Right cardiac atrium (tissue), 5 donors: ENCODE results near the gene CDH22. TPM values are rescaled to one million over a fixed set of nuclear protein-coding genes. Genes with fewer than 3 reads are reported as not detected.
A peak's percentile ranks its signal among the peaks of the same experiment; 100 is the strongest.

Source experiments
- ATAC-seq, 2 donors: fragments of 200-7000 bp; cut with Tn5 transposase; one replicate each; pipeline versions ENCODE4 v1.8.0 to v1.9.1; 2020; ENCODE audit warnings: moderate library complexity in 2 of 2, mild to moderate bottlenecking in 1 of 2
- DNase-seq, 3 donors: peaks; one replicate each; pipeline ENCODE4 v3.0.0-alpha.2; 2020
- H3K27ac ChIP-seq: one replicate; pipeline ENCODE4 v1.5.1; 2013; ENCODE audit warnings: mild to moderate bottlenecking, low read length, control low read depth, moderate library complexity
- H3K27me3 ChIP-seq: one replicate; pipeline ENCODE4 v1.6.1; 2013; ENCODE audit not compliant: control insufficient read depth, insufficient read depth
- H3K4me1 ChIP-seq: one replicate; pipeline ENCODE4 v1.6.1; 2013; ENCODE audit warnings: low read length; ENCODE audit not compliant: control insufficient read depth, insufficient read depth
- H3K4me3 ChIP-seq: one replicate; pipeline ENCODE4 v1.5.1; 2013; ENCODE audit warnings: low read length, control low read depth
- H3K9me3 ChIP-seq: one replicate; pipeline ENCODE4 v1.6.1; 2013; ENCODE audit warnings: low read length; ENCODE audit not compliant: control insufficient read depth
- WGBS: extraction: QIAGEN DNeasy Blood & Tissue Kit; methylation state at CpG from one replicate; pipeline ENCODE4 v1.1.7; 2013; 5-methylcytosine and 5-hydroxymethylcytosine counted together
- intact Hi-C, 4 donors: fragments of 100-400 bp; cut with DNase I; formaldehyde crosslinking; loops; one replicate each; pipeline versions ENCODE4 v1.11.0 to v1.14.0; 2022 to 2023
- polyA plus RNA-seq: library from polyadenylated mRNA; stranded (reverse); fragments of 200-250 nt; gene quantifications from one replicate; pipeline ENCODE4 v1.2.3, GENCODE V29; 2013
- total RNA-seq, 4 donors: library from RNA; stranded (reverse); fragmentation: NEBNext Ultra II Directional; extraction: Animal tissue kit (Norgen Biotek cat#: 25700); gene quantifications; one replicate each; pipeline ENCODE4 v1.2.1, GENCODE V29; 2021
- donor health status: healthy with polysubstance abuse.
- donor health status: DM: no; HTN: yes; CAD: no.
- donor health status: DM: no; HTN: no; CAD: no.
- donor health status: DM: no; HTN: yes; CAD: no; lungs with severe emphysema.
- donor health status: DM: yes; HTN: yes; CAD: no.

CDH22 gene
- total and polyA plus RNA-seq, 5 donors, result 1.6 to 7.0 (median 4.0) TPM

DNA sequence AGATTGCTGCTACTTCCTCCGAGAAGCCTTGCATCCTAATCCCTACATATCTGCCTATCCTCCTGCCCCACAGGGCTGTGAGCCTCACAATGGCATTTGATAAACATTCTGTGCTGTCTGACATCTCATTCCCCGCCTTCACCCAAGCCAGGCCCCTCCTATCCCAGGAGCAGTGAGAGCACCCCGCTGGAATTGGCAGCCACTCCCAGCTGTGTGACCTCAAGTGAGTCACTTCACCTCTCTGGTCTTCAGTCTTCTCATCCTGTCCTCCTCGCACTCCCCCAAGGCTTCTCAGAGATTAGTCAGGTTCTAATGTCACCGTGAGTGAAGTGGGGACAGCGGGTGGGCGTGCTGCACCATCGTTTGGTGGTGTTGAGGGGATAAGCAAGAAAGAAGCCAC is 81.7 kb downstream of the CDH22 start:
- DNase-seq (no peak), ATAC-seq (no peak)
- H3K27ac ChIP-seq, result no peak overlapping the region
- intact Hi-C loops, result loop anchor here in 1 of 4 donors (10.0 kb wide), 1 partner anchor 78 kb away; the partner anchor contains the start of gene CDH22
- peaks cover 5% of the 10 kb centered on the region for H3K4me1 ChIP-seq
- WGBS, result 37% methylated on average over 8 of the region's 8 CpGs
- no peaks in the 10 kb centered on the region for H3K9me3 ChIP-seq
- no peaks in the 10 kb centered on the region for H3K27me3 ChIP-seq
- no peak overlapping the region for H3K4me3 ChIP-seq

DNA sequence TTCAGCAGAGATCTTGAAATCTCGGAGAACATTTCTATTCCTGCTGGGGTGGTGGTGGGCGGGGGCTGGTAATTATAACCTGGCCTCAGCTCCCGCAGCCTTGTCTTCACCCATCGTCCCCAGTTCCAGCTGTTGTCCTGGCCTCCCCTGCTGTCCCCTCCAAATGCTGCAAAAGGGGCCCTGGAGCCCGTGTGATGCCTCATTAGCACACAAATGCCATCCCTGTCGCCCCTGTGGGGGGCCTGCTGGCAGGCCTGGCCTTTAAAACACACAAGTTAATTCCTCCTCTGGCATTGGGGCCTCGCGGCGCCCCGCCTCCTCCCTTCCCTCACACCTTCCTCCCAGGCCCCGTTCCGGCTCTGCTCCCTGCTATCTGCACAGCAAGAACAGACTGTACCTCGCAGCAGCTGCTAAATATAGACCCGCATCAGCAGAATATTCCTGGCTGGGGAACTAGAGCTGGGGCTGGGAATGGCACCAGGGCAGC is 85.7 kb downstream of the CDH22 start:
- Histone ChIP-seq H3K9me3 (no peaks in the 10 kb centered on the region), H3K27ac (peak overlapping the region; percentile 98), H3K4me1 (peaks cover 5% of the 10 kb centered on the region), H3K27me3 (no peaks in the 10 kb centered on the region), H3K4me3 (no peak overlapping the region)
- WGBS, result 16% methylated on average over 14 of the region's 14 CpGs
- DNase-seq (peak; percentile 68 to 89 (median 86)), ATAC-seq (peak; percentile 88 to 91)
- intact Hi-C loops, result loop anchor here in 1 of 4 donors (10.0 kb wide), 1 partner anchor 82 kb away; the partner anchor contains the start of gene CDH22

DNA sequence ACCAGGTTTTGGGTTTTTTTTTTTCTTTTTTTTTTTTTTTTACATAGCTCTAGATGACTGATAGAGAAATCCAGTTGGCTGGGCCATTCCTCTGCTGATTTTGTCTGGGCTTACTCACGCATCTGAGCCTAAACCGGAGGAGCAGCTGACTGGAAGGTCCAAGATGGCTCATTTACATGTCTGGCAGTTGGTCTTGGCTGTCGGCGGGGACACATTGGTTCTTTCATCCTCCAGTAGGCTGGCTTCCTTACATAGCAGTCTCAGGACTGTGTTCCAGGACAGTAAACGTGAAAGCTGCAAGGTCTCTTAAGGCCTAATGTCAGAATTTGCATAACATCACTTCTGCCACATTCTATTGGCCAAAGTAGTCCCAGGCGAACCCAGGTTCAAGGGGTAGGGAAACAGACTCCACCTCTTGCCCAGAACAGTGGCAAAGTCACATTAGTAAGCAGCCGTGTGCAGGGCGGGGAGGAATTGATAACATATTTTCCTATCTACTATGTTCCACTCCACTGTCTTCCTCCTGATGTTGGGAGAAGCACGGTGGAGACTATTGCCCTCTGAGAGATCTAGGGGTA is 87.0 kb downstream of the CDH22 start:
- peaks cover 8% of the 10 kb centered on the region for H3K4me1 ChIP-seq
- intact Hi-C loops, result loop anchor here in 1 of 4 donors (10.0 kb wide), 1 partner anchor 83 kb away; the partner anchor contains the start of gene CDH22
- H3K27me3 ChIP-seq, result no peaks in the 10 kb centered on the region
- 69% methylated on average over 9 of the region's 9 CpGs for WGBS
- peak overlapping the region; percentile 70 for H3K27ac ChIP-seq
- H3K4me3 ChIP-seq, result no peak overlapping the region
- ATAC-seq (no peak), DNase-seq (no peak)
- H3K9me3 ChIP-seq, result no peaks in the 10 kb centered on the region

DNA sequence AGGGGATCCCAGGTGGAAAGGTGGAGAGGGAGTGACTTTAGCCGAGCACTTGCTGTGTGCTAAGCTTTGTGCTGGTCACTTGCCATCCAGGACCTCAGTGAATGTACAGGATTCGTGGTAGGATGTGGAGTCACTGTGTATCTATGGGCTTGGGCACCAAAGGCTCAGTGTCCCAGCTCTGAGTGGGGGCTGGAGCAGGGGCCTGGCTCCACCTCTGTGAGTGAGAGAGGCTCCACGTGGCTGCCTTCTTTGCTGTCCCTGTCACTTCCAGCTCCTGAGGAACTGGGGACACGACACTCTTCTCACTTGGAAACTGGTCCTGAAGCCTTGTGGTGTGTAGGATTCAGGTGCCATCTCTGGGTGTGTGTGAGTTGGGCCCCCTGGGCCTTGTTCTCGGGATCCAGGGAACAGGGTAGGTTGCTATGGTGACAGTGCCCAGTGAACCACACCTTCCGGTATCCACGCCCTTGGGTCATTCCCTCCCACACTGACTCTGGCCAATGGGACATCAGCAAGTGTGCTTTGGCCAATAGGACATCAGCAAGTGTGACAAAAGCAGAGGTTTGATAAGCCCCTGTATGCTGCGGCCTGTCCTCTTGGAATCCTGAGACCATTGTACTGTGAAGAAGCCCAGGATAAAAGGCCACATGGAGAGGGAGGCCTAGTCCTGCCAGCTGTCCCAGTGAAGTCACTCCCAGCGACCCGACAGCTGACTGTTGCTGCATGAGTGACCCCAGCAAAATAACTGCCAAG is 87.7 kb downstream of the CDH22 start:
- intact Hi-C loops, result loop anchor here in 1 of 4 donors (10.0 kb wide), 1 partner anchor 84 kb away; the partner anchor contains the start of gene CDH22
- DNase-seq, result peak in 1 of 3 donors; percentile 49
- Histone ChIP-seq H3K27me3 (no peaks in the 10 kb centered on the region), H3K9me3 (no peaks in the 10 kb centered on the region), H3K27ac (peak overlapping the region; percentile 66), H3K4me3 (no peak overlapping the region), H3K4me1 (peaks cover 9% of the 10 kb centered on the region)
- ATAC-seq, result peak; percentile 34 to 59
- 54% methylated on average over 10 of the region's 10 CpGs for WGBS

DNA sequence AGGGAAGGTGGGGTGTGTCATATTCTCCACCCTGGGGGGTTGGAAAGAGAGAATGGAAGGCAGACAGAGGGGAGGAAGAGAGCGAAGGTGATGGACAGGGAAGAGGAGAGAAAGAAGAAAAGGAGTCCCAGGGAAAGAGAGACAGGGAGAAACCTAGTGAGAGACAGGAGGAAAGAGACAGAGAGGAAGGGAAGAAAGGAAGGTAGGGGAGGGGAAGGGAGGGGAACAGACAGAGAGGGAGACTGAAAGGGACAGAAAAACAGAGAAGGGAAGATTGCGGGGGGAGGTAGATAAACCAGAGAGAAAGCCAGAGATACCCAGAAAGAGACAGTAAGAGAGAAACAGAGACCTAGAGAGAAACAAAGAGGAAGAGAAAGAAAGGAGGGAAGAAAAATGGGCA is 88.4 kb downstream of the CDH22 start:
- H3K9me3 ChIP-seq, result no peaks in the 10 kb centered on the region
- ATAC-seq, result no peak
- no peak for DNase-seq
- no peaks in the 10 kb centered on the region for H3K27me3 ChIP-seq
- 74% methylated on average over 2 of the region's 2 CpGs for WGBS
- no peak overlapping the region for H3K27ac ChIP-seq
- peaks cover 9% of the 10 kb centered on the region for H3K4me1 ChIP-seq
- no peak overlapping the region for H3K4me3 ChIP-seq
- intact Hi-C loops, result loop anchor here in 1 of 4 donors (10.0 kb wide), 1 partner anchor 85 kb away; the partner anchor contains the start of gene CDH22

DNA sequence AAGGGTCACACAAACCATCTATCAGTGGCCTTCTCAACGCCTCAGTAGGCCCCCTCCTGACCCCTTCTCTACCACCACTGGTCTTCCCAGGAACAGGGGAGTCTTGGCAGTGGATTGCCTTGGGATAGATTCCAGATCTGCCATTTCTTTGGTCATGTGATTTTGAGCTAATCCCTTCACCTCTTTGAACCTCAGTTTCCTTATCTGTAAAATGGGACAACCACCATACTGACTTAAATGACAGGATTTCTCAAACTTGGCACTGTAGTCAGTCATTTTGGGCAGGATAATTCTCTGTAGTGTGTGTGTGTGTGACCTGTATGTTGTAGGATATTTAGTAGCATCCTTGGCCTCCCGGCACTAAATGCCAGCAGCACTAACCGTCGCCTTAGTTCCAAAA is 89.1 kb downstream of the CDH22 start:
- no peak for DNase-seq
- no peaks in the 10 kb centered on the region for H3K9me3 ChIP-seq
- peaks cover 9% of the 10 kb centered on the region for H3K4me1 ChIP-seq
- no peak overlapping the region for H3K27ac ChIP-seq
- H3K27me3 ChIP-seq, result no peaks in the 10 kb centered on the region
- no peak overlapping the region for H3K4me3 ChIP-seq
- no peak for ATAC-seq
- WGBS, result 89% methylated on average over 4 of the region's 4 CpGs
- intact Hi-C loops, result no loop called here

DNA sequence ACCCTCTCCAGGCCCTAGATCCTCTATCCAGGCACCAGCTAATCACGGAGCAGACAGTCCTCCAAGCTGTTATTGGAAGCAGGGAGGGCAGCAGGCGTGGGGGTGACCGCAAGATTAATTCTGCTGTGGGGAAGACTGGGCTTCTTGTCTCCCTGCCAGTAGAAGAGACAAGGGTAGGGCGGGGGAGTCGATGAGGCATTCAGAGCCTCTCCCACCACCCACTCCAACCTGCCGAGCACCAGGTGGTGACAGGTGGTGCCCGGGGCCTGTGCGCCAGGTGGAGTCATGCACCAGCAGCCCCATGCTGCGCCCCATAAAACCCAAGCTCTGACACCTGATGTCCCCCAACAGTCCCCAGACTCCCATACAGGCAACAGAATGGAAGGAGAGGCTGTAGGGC is 89.6 kb downstream of the CDH22 start:
- ATAC-seq, result no peak
- Histone ChIP-seq H3K27ac (no peak overlapping the region), H3K4me1 (peaks cover 9% of the 10 kb centered on the region), H3K4me3 (no peak overlapping the region), H3K9me3 (no peaks in the 10 kb centered on the region), H3K27me3 (no peaks in the 10 kb centered on the region)
- intact Hi-C loops, result no loop called here
- DNase-seq, result peak in 1 of 3 donors; percentile 9
- 62% methylated on average over 9 of the region's 9 CpGs for WGBS

DNA sequence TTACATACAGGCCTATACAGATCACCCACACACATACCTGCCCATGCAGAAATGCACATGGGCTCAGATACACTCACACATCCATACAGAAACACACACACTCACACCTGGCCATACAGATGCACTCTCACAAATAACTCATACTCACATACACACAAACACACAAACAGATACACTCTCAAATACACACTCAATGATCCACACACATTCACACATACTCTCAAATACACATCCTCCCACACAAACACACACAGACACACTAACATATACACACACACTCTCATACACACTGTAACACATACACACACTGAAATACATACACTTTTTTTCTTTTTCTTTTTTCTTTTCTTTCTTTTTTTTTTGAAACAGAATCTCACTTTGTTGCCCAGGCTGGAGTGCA is 90.7 kb downstream of the CDH22 start:
- intact Hi-C loops, result no loop called here
- ATAC-seq (no peak), DNase-seq (no peak)
- Histone ChIP-seq H3K27ac (no peak overlapping the region), H3K4me3 (no peak overlapping the region), H3K4me1 (peaks cover 6% of the 10 kb centered on the region), H3K9me3 (no peaks in the 10 kb centered on the region), H3K27me3 (no peaks in the 10 kb centered on the region)

DNA sequence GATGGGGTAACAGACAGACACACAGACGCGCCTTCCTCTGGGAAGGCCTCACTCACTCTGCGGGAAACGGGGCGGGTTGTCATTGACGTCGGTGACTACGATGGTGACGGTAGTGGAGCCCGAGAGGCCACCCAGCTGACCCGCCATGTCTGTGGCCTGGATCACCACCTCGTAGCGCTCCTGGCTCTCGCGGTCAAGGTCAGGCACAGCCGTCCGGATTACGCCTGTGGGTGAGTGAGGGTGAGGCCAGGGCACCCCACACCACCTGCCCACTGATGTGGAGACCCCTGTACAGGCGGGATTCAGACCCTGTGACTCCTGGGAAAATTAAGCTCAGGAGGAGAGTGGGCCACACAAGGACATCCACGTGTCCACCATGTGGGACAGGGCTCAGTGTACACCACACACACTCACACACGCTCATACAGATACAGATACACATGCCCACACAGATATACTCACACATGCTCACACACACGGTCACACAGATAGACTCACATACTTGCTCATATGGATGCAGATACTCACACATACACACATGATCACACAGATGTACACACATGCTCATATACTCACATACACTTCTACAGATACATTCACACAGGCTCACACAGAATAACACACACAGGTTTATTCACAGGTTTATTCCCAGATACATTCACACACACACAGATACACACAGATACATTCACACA is 91.4 kb downstream of the CDH22 start:
- H3K27ac ChIP-seq, result no peak overlapping the region

DNA sequence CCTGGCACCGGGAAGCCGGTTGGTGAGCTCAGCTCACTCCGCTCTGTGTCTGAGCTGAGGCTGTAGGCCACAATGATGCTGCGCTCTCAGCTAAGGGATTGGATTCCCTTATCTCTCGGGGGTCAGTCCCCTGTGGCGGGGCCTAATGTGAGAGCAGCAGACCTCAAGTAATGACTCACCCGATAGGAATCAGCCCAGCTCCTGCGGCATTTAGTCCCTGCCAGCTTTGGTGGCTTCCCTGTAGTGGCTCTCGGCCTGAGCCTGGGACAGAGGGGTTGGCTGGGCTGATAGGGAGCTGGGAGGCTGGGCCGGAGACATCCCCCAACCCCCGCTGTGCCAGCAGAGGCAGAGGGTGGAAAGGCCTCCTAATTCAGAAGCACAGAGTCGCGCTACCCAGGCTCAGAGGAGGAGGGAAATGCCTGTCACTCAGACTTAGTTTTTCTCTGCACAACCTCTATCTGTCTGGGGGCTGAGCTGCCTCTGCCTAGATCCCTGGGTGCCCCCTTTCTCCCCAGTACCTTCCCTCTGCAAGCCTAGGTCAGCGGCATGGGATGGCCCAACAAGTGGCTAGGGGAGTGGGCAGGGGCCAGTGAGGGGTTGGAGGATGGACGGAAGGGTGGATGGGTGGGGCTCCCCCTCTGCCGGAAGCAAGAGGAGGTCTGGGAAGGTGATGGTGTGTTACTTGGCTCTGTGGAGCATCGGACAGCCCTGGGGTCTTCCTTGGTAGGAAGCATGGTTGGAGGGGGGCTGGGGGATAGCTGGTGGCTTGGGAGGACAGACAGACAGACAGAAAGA is 92.2 kb downstream of the CDH22 start:
- ATAC-seq (peak; percentile 72 to 81), DNase-seq (peak; percentile 47 to 79 (median 68))
- no peak overlapping the region for H3K4me3 ChIP-seq
- H3K9me3 ChIP-seq, result no peaks in the 10 kb centered on the region
- intact Hi-C loops, result no loop called here
- 21% methylated on average over 17 of the region's 17 CpGs for whole genome bisulfite sequencing
- H3K27ac ChIP-seq, result peak overlapping the region; percentile 79
- no peaks in the 10 kb centered on the region for H3K27me3 ChIP-seq
- H3K4me1 ChIP-seq, result peaks cover 3% of the 10 kb centered on the region

More for the DNA sequence above, 91.4 kb downstream of the CDH22 start:
- intact Hi-C loops, result no loop called here
- peak in 1 of 3 donors; percentile 28 for DNase-seq
- no peak overlapping the region for H3K4me3 ChIP-seq
- no peaks in the 10 kb centered on the region for H3K9me3 ChIP-seq
- H3K27me3 ChIP-seq, result no peaks in the 10 kb centered on the region
- 88% methylated on average over 22 of the region's 22 CpGs for WGBS
- ATAC-seq, result no peak
- H3K4me1 ChIP-seq, result peaks cover 5% of the 10 kb centered on the region
